Ammon's horn (tissue), 1 donor: ENCODE results near the gene PRSS21.

Experiments
- DNase-seq: peaks from one replicate; pipeline ENCODE4 v3.0.0-alpha.2; 2016; ENCODE audit warnings: low spot score

The PRSS21 gene

GRCh38 chr16:2816751-2817339 lies at the start of gene PRSS21:
TSS of gene PRSS21 (plus strand) at chr16:2817237. CDS start at chr16:2817269, 32 bp downstream.
- no peak for DNase-seq

- DNase-seq = no peak
Observed at GRCh38 chr16:2767891-2768290, 49.1 kb upstream of the PRSS21 start.

GRCh38 chr16:2768403-2769089 lies 48.5 kb upstream of the PRSS21 start:
- no peak for DNase-seq

GRCh38 chr16:2769100-2769529 lies 47.9 kb upstream of the PRSS21 start:
- DNase-seq = no peak

- no peak for DNase-seq
Observed at GRCh38 chr16:2769675-2770056, 47.4 kb upstream of the PRSS21 start.

- no peak for DNase-seq
Observed at GRCh38 chr16:2770057-2770951, 46.7 kb upstream of the PRSS21 start.

- no peak for DNase-seq
Observed at GRCh38 chr16:2771496-2772402, 45.3 kb upstream of the PRSS21 start.

- DNase-seq = no peak
Observed at GRCh38 chr16:2773188-2773968, 43.7 kb upstream of the PRSS21 start.

- no peak for DNase-seq
Observed at GRCh38 chr16:2774161-2774891, 42.7 kb upstream of the PRSS21 start.

- no peak for DNase-seq
Observed at GRCh38 chr16:2775131-2775716, 41.8 kb upstream of the PRSS21 start.

GRCh38 chr16:2775765-2776499 lies 41.1 kb upstream of the PRSS21 start:
- DNase-seq = no peak

- DNase-seq = no peak
Observed at GRCh38 chr16:2776500-2777139, 40.4 kb upstream of the PRSS21 start.

- peak; percentile 75 for DNase-seq
Observed at GRCh38 chr16:2777231-2777902, 39.7 kb upstream of the PRSS21 start, which contains the start of gene ELOB. TSS of gene ELOB (minus strand) at chr16:2777280. CDS start at chr16:2777239, 41 bp downstream.

- peak; percentile 28 for DNase-seq
Observed at GRCh38 chr16:2777903-2778629, 39.0 kb upstream of the PRSS21 start.

GRCh38 chr16:2778630-2778958 lies 38.4 kb upstream of the PRSS21 start:
- no peak for DNase-seq

- no peak for DNase-seq
Observed at GRCh38 chr16:2779151-2779920, 37.7 kb upstream of the PRSS21 start.
